HepG2 (cell line): ENCODE measurements around the gene ANAPC2. TPM values are rescaled to one million over a fixed set of nuclear protein-coding genes. Genes with fewer than 3 reads are reported as not detected.

Source experiments
- AGO2 ChIP-seq: fragments of 200-400 bp; formaldehyde crosslinking; optimal IDR thresholded peaks from 2 replicates; pipeline ENCODE3; 2017; ENCODE audit warnings: mild to moderate bottlenecking, low read depth, low read length, moderate library complexity
- ETV6 ChIP-seq: sonication (generic); formaldehyde crosslinking; conservative IDR thresholded peaks from 2 replicates; pipeline ENCODE4 v1.4.0; 2020; ENCODE audit warnings: missing genetic modification reagents
- FOXK1 ChIP-seq: sonication (generic); formaldehyde crosslinking; IDR thresholded peaks from 2 replicates; pipeline ENCODE4 v1.4.0; 2020; ENCODE audit warnings: low read depth, missing genetic modification reagents, borderline replicate concordance
- HOXD1 ChIP-seq: sonication (generic); formaldehyde crosslinking; IDR thresholded peaks from 2 replicates; pipeline ENCODE4 v1.5.0; 2020; ENCODE audit warnings: missing genetic modification reagents
- MEIS2 ChIP-seq: sonication (generic); formaldehyde crosslinking; IDR thresholded peaks from 2 replicates; pipeline ENCODE4 v1.9.0; 2021; ENCODE audit warnings: mild to moderate bottlenecking, missing genetic modification reagents
- NAIF1 ChIP-seq: sonication (generic); formaldehyde crosslinking; IDR thresholded peaks from 2 replicates; pipeline ENCODE4 v1.5.0; 2020; ENCODE audit warnings: mild to moderate bottlenecking, missing genetic modification reagents, borderline replicate concordance
- NFAT5 ChIP-seq: sonication (generic); formaldehyde crosslinking; IDR thresholded peaks from 2 replicates; pipeline ENCODE4 v1.4.0; 2020; ENCODE audit warnings: missing genetic modification reagents
- NFKB2 ChIP-seq: sonication (generic); formaldehyde crosslinking; IDR thresholded peaks from 2 replicates; pipeline ENCODE4 v1.4.0; 2020; ENCODE audit warnings: missing genetic modification reagents, borderline replicate concordance
- NR0B2 ChIP-seq: sonication (generic); formaldehyde crosslinking; IDR thresholded peaks from 2 replicates; pipeline ENCODE4 v1.4.0; 2020; ENCODE audit warnings: mild to moderate bottlenecking, missing genetic modification reagents
- RBAK ChIP-seq: sonication (generic); formaldehyde crosslinking; IDR thresholded peaks from 2 replicates; pipeline ENCODE4 v1.5.1; 2020; ENCODE audit warnings: mild to moderate bottlenecking, missing genetic modification reagents
- RFXAP ChIP-seq: sonication (generic); formaldehyde crosslinking; IDR thresholded peaks from 2 replicates; pipeline ENCODE4 v1.4.0; 2020; ENCODE audit warnings: missing genetic modification reagents, borderline replicate concordance
- SMARCE1 ChIP-seq: fragments of 450-650 bp; IDR thresholded peaks from 2 replicates; pipeline ENCODE4 v1.6.1; 2017; ENCODE audit warnings: borderline replicate concordance
- XRCC5 ChIP-seq: fragments of 200-400 bp; formaldehyde crosslinking; optimal IDR thresholded peaks from 2 replicates; pipeline ENCODE3; 2017; ENCODE audit warnings: mild to moderate bottlenecking, low read length
- ZBED4 ChIP-seq: sonication (generic); formaldehyde crosslinking; IDR thresholded peaks from 2 replicates; pipeline ENCODE4 v1.4.0; 2020; ENCODE audit warnings: missing genetic modification reagents, borderline replicate concordance
- ZC3H13 ChIP-seq: sonication (generic); formaldehyde crosslinking; IDR thresholded peaks from 2 replicates; pipeline ENCODE4 v1.8.1; 2023; ENCODE audit warnings: mild to moderate bottlenecking, missing genetic modification reagents, moderate library complexity
- ZFP37 ChIP-seq: sonication (generic); formaldehyde crosslinking; IDR thresholded peaks from 2 replicates; pipeline ENCODE4 v1.4.0; 2020; ENCODE audit warnings: missing genetic modification reagents, borderline replicate concordance
- ZNF12 ChIP-seq: sonication (generic); formaldehyde crosslinking; IDR thresholded peaks from 2 replicates; pipeline ENCODE4 v1.5.0; 2020; ENCODE audit warnings: missing genetic modification reagents
- ZNF256 ChIP-seq: sonication (generic); formaldehyde crosslinking; conservative IDR thresholded peaks from 2 replicates; pipeline ENCODE4 v1.4.0; 2020; ENCODE audit warnings: missing genetic modification reagents
- ZNF530 ChIP-seq: sonication (generic); formaldehyde crosslinking; IDR thresholded peaks from 2 replicates; pipeline ENCODE4 v1.5.0; 2020; ENCODE audit warnings: low read depth, mild to moderate bottlenecking, missing genetic modification reagents
- ZNF546 ChIP-seq: sonication (generic); formaldehyde crosslinking; conservative IDR thresholded peaks from 2 replicates; pipeline ENCODE4 v1.8.1; 2023; ENCODE audit warnings: mild to moderate bottlenecking, missing genetic modification reagents
- polyA plus RNA-seq, 8 experiments: library from polyadenylated mRNA; depleted of rRNA in 3 of 8; stranded (reverse) in 7 of 8; unstranded in 1 of 8; fragments of >200 nt; fragmentation: Illumina TruSeq in 4 of 8; extraction: Trizol in 4 of 8; gene quantifications; 2 replicates each; pipeline versions ENCODE4 v1.2.1 to v1.2.3, GENCODE V29; 2011 to 2016; ENCODE audit warnings: low read depth in 4 of 8, missing spikeins in 1 of 8, mixed read lengths in 1 of 8; ENCODE audit not compliant: insufficient read depth in 1 of 8
- total RNA-seq, 5 experiments: library from RNA; depleted of rRNA; stranded (reverse); fragments of >200 nt; fragmentation: Illumina TruSeq; extraction: Trizol; gene quantifications; 2 replicates each; pipeline ENCODE4 v1.2.3, GENCODE V29; 2016; ENCODE audit warnings: low read depth in 1 of 5

Gene ANAPC2
- total and polyA plus RNA-seq, 2 of the 13 experiments (the other 11 are each of a cell fraction or from before 2014, with no cell fraction given), result 12.3 to 15.4 TPM

- TF ChIP-seq ZNF530 (CRISPR knock-in tag) (no peak), ZNF12 (no peak), ZFP37 (CRISPR knock-in tag) (no peak), RFXAP (peak; percentile 44; the same call in 1 of the 2 replicates), ZNF256 (CRISPR knock-in tag) (no peak), ETV6 (CRISPR knock-in tag) (no peak), AGO2 (peak; percentile 67), NFAT5 (CRISPR knock-in tag) (0 out of 2 replicates have a peak, but pooled peaks have one; percentile 18), NFKB2 (CRISPR knock-in tag) (peak; percentile 91; the same call in 1 of the 2 replicates), ZBED4 (CRISPR knock-in tag) (no peak), RBAK (CRISPR knock-in tag) (no peak), HOXD1 (CRISPR knock-in tag) (0 out of 2 replicates have a peak, but pooled peaks have one; percentile 24), ZC3H13 (CRISPR knock-in tag) (peak; percentile 77), XRCC5 (peak; percentile 6), SMARCE1 (no peak), ZNF546 (peak; percentile 60; the same call in 1 of the 2 replicates), MEIS2 (CRISPR knock-in tag) (0 out of 2 replicates have a peak, but pooled peaks have one; percentile 25), NAIF1 (CRISPR knock-in tag) (no peak), FOXK1 (no peak), NR0B2 (no peak; the same call in 1 of the 2 replicates)
These were observed 40.9 kb upstream of the ANAPC2 start (continued) for GRCh38 chr9:137228968-137229896.
